Measurements from ENCODE around the gene SAMD14.

SAMD14 gene

DNA sequence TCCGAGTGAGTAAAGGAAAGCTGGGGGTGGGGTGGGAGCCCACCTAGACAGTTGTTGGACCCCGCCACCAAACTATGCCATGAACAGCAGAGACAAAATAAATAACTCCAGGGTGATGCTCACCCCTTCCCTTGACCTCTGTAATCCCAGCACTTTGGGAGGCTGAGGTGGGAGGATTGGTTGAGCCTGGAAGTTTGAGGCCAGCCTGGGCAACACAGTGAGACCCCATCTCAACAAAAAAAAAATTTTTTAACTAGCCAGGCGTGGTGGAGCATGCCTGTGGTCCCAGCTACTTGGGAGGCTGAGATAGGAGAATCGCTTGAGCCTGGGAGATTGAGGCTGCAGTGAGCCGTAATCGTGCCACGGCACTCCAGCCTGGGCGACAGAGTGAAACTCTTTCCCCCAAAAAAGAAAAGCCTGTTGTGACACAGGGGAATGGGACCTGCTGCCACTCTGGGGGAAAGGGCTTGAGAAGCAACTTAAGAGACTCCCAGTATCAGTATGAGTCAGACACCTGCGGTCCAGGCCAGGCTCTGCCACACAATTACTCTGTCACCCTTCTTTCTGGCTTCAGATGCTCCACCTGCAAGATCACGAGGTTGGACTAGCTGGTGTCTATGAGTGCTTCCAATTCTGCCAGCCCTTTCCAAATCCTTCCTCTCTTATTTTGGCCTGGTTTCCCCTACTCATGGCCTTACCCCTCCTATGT lies 40.9 kb upstream of the SAMD14 start:
- H3K4me2 ChIP-seq (ENCODE audit: low read length, poor library complexity, severe bottlenecking), result no peak overlapping the region
- H3K14ac ChIP-seq (ENCODE audit: low read length in 2 of 2), result no peak overlapping the region
- H3K4me3 ChIP-seq (ENCODE audit: insufficient read depth in 1 of 2, low read depth in 1 of 2, low read length in 2 of 2), result no peak overlapping the region
- no peak overlapping the region for H3K23ac ChIP-seq (ENCODE audit: low read length in 2 of 2)
- H3K4ac ChIP-seq (ENCODE audit: low read depth in 1 of 2, low read length in 2 of 2), result no peak overlapping the region
- H3K36me3 ChIP-seq (ENCODE audit: control insufficient read depth in 1 of 2, insufficient read depth in 2 of 2, low read depth in 1 of 2, low read length in 2 of 2), result peaks cover 0 to 7% of the 10 kb centered on the region in 2 experiments
- no peak overlapping the region for H2BK12ac ChIP-seq (ENCODE audit: low read length in 2 of 2)
- no peak overlapping the region for H4K91ac ChIP-seq (ENCODE audit: low read length)
- WGBS, result 80% methylated on average over 8 of the region's 10 CpGs
- no peak overlapping the region for H3K27ac ChIP-seq (ENCODE audit: low read length, poor library complexity, severe bottlenecking)
- H3K9ac ChIP-seq (ENCODE audit: low read length), result no peak overlapping the region
- no peak overlapping the region for H4K8ac ChIP-seq (ENCODE audit: low read length)
- no peaks in the 10 kb centered on the region for H3K27me3 ChIP-seq (ENCODE audit: control insufficient read depth in 1 of 2, insufficient read depth in 1 of 2, low read length in 2 of 2)
- no peak overlapping the region for H2BK15ac ChIP-seq (ENCODE audit: low read depth, poor library complexity, severe bottlenecking)
- no peak for DNase-seq
- no peak overlapping the region for H2BK120ac ChIP-seq (ENCODE audit: low read depth, low read length)
- no peak overlapping the region for H2AFZ ChIP-seq (ENCODE audit: low read depth, low read length)
- peaks cover 36% of the 10 kb centered on the region for H3K4me1 ChIP-seq (ENCODE audit: control insufficient read depth, insufficient read depth, low read depth, low read length)
- peaks cover 5% of the 10 kb centered on the region for H3K79me1 ChIP-seq (replicated peaks; ENCODE audit: low read length, poor library complexity, severe bottlenecking)
- no peak overlapping the region for H3K18ac ChIP-seq (ENCODE audit: low read depth in 1 of 2, low read length in 2 of 2)
- no peaks in the 10 kb centered on the region for H3K9me3 ChIP-seq (ENCODE audit: control insufficient read depth, low read length)
- H2AK5ac ChIP-seq (ENCODE audit: low read length, severe bottlenecking), result peak overlapping the region; percentile 82
- H2BK5ac ChIP-seq (ENCODE audit: low read depth, low read length, poor library complexity, severe bottlenecking), result no peak overlapping the region

DNA sequence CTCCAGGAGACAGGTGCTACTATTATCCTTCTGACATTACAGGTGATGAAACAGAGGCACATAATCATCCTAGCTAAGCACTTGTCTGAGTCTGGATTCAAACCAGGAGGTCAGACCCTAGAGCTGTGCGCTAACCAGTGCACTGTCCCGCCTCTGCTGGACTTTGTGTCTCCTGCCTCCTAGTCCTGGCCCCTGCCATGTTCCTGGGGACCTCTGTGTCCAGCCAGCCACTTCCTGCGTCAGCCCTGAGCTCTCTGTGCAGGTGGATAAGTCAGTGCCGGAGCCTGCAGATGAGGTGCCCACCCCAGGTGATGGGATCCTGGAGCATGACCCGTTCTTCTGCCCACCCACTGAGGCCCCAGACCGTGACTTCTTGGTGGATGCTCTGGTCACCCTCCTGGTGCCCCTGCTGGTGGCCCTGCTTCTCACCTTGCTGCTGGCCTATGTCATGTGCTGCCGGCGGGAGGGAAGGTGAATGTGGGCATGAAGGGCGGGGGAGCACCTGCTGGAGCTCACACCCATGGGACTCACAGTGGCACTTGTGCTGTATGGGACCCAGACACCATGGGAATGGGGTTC lies 40.0 kb upstream of the SAMD14 start:
- Histone ChIP-seq H3K4me1 (ENCODE audit: control insufficient read depth, insufficient read depth, low read depth, low read length) (peaks cover 27% of the 10 kb centered on the region), H3K9me3 (ENCODE audit: control insufficient read depth, low read length) (no peaks in the 10 kb centered on the region), H2AK5ac (ENCODE audit: low read length, severe bottlenecking) (peak overlapping the region; percentile 82), H3K4me2 (ENCODE audit: low read length, poor library complexity, severe bottlenecking) (no peak overlapping the region), H3K9ac (ENCODE audit: low read length) (no peak overlapping the region), H3K23ac (ENCODE audit: low read length in 2 of 2) (no peak overlapping the region), H2BK120ac (ENCODE audit: low read depth, low read length) (no peak overlapping the region), H2BK15ac (ENCODE audit: low read depth, poor library complexity, severe bottlenecking) (no peak overlapping the region), H3K36me3 (ENCODE audit: control insufficient read depth in 1 of 2, insufficient read depth in 2 of 2, low read depth in 1 of 2, low read length in 2 of 2) (peaks cover 0 to 4% of the 10 kb centered on the region in 2 experiments), H3K4me3 (ENCODE audit: insufficient read depth in 1 of 2, low read depth in 1 of 2, low read length in 2 of 2) (no peak overlapping the region), H2BK5ac (ENCODE audit: low read depth, low read length, poor library complexity, severe bottlenecking) (no peak overlapping the region), H3K4ac (ENCODE audit: low read depth in 1 of 2, low read length in 2 of 2) (no peak overlapping the region), H3K27ac (ENCODE audit: low read length, poor library complexity, severe bottlenecking) (no peak overlapping the region), H2BK12ac (ENCODE audit: low read length in 2 of 2) (peak overlapping the region in 1 of 2 experiments; percentile 59), H3K18ac (ENCODE audit: low read depth in 1 of 2, low read length in 2 of 2) (no peak overlapping the region), H4K8ac (ENCODE audit: low read length) (no peak overlapping the region), H3K79me1 (replicated peaks; ENCODE audit: low read length, poor library complexity, severe bottlenecking) (peaks cover 5% of the 10 kb centered on the region), H4K91ac (ENCODE audit: low read length) (no peak overlapping the region), H2AFZ (ENCODE audit: low read depth, low read length) (no peak overlapping the region), H3K27me3 (ENCODE audit: control insufficient read depth in 1 of 2, insufficient read depth in 1 of 2, low read length in 2 of 2) (no peaks in the 10 kb centered on the region), H3K14ac (ENCODE audit: low read length in 2 of 2) (peak overlapping the region in 1 of 2 experiments; percentile 62)
- no peak for DNase-seq
- WGBS, result 86% methylated on average over 9 of the region's 9 CpGs

DNA sequence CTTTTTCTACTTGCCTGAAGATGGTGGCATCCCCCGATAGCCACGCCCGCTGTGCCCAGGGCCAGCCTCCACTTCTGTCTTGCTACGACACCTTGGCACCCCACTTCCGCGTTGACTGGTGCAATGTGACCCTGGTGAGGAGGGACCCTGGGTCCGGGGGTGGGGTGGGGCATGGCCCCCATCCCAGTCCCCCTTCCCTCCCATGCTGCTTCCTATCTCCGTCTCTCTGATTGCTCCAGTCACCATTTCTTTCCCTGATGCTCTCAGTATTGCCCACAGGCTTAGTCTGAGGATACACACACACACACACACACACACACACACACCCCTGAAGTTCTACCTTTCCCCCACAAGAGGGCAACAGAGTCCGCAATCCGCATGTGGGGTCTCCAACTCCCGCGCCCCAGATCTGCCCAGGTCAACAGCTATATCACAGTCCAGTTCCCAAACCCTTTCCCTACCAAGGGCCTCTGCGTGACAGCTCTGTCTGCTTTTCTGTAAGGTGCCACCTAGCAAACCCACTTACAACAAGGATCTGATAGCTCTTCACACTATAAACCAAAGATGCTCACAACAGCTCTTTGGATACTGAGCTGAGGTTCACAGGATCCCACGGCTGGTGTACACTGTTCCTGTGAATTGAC lies 39.3 kb upstream of the SAMD14 start:
- peak overlapping the region in 1 of 2 experiments; percentile 12 for H3K14ac ChIP-seq (ENCODE audit: low read length in 2 of 2)
- H2BK15ac ChIP-seq (ENCODE audit: low read depth, poor library complexity, severe bottlenecking), result no peak overlapping the region
- no peak overlapping the region for H2BK120ac ChIP-seq (ENCODE audit: low read depth, low read length)
- H3K79me1 ChIP-seq (replicated peaks; ENCODE audit: low read length, poor library complexity, severe bottlenecking), result peaks cover 3% of the 10 kb centered on the region
- H4K8ac ChIP-seq (ENCODE audit: low read length), result no peak overlapping the region
- no peaks in the 10 kb centered on the region for H3K9me3 ChIP-seq (ENCODE audit: control insufficient read depth, low read length)
- peak overlapping the region; percentile 20 for H2AK5ac ChIP-seq (ENCODE audit: low read length, severe bottlenecking)
- H3K4me2 ChIP-seq (ENCODE audit: low read length, poor library complexity, severe bottlenecking), result no peak overlapping the region
- peak overlapping the region in 1 of 2 experiments; percentile 51 for H2BK12ac ChIP-seq (ENCODE audit: low read length in 2 of 2)
- no peak overlapping the region for H3K9ac ChIP-seq (ENCODE audit: low read length)
- H3K27ac ChIP-seq (ENCODE audit: low read length, poor library complexity, severe bottlenecking), result no peak overlapping the region
- no peak overlapping the region for H2BK5ac ChIP-seq (ENCODE audit: low read depth, low read length, poor library complexity, severe bottlenecking)
- peaks cover 0 to 4% of the 10 kb centered on the region in 2 experiments for H3K36me3 ChIP-seq (ENCODE audit: control insufficient read depth in 1 of 2, insufficient read depth in 2 of 2, low read depth in 1 of 2, low read length in 2 of 2)
- no peak overlapping the region for H2AFZ ChIP-seq (ENCODE audit: low read depth, low read length)
- WGBS, result 46% methylated on average over 14 of the region's 14 CpGs
- H3K27me3 ChIP-seq (ENCODE audit: control insufficient read depth in 1 of 2, insufficient read depth in 1 of 2, low read length in 2 of 2), result no peaks in the 10 kb centered on the region
- H4K91ac ChIP-seq (ENCODE audit: low read length), result peak overlapping the region; percentile 28
- H3K4me3 ChIP-seq (ENCODE audit: insufficient read depth in 1 of 2, low read depth in 1 of 2, low read length in 2 of 2), result no peak overlapping the region
- peak; percentile 84 for DNase-seq
- no peak overlapping the region for H3K18ac ChIP-seq (ENCODE audit: low read depth in 1 of 2, low read length in 2 of 2)
- no peak overlapping the region for H3K4ac ChIP-seq (ENCODE audit: low read depth in 1 of 2, low read length in 2 of 2)
- H3K23ac ChIP-seq (ENCODE audit: low read length in 2 of 2), result no peak overlapping the region
- peaks cover 25% of the 10 kb centered on the region for H3K4me1 ChIP-seq (ENCODE audit: control insufficient read depth, insufficient read depth, low read depth, low read length)

GRCh38 chr17:50168319-50168718 lies 38.4 kb upstream of the SAMD14 start:
- no peak for DNase-seq
- H3K4ac ChIP-seq (ENCODE audit: low read depth in 1 of 2, low read length in 2 of 2), result no peak overlapping the region
- H3K4me3 ChIP-seq (ENCODE audit: insufficient read depth in 1 of 2, low read depth in 1 of 2, low read length in 2 of 2), result peak overlapping the region in 1 of 2 experiments; percentile 3
- peak overlapping the region; percentile 41 for H2BK15ac ChIP-seq (ENCODE audit: low read depth, poor library complexity, severe bottlenecking)
- H3K4me2 ChIP-seq (ENCODE audit: low read length, poor library complexity, severe bottlenecking), result no peak overlapping the region
- H3K9me3 ChIP-seq (ENCODE audit: control insufficient read depth, low read length), result no peaks in the 10 kb centered on the region
- H3K79me1 ChIP-seq (replicated peaks; ENCODE audit: low read length, poor library complexity, severe bottlenecking), result peaks cover 3% of the 10 kb centered on the region
- H3K18ac ChIP-seq (ENCODE audit: low read depth in 1 of 2, low read length in 2 of 2), result no peak overlapping the region
- no peak overlapping the region for H2BK12ac ChIP-seq (ENCODE audit: low read length in 2 of 2)
- H2AFZ ChIP-seq (ENCODE audit: low read depth, low read length), result no peak overlapping the region
- H2BK5ac ChIP-seq (ENCODE audit: low read depth, low read length, poor library complexity, severe bottlenecking), result no peak overlapping the region
- H3K36me3 ChIP-seq (ENCODE audit: control insufficient read depth in 1 of 2, insufficient read depth in 2 of 2, low read depth in 1 of 2, low read length in 2 of 2), result peaks cover 0 to 4% of the 10 kb centered on the region in 2 experiments
- no peak overlapping the region for H4K91ac ChIP-seq (ENCODE audit: low read length)
- H3K4me1 ChIP-seq (ENCODE audit: control insufficient read depth, insufficient read depth, low read depth, low read length), result peaks cover 19% of the 10 kb centered on the region
- 88% methylated on average over 13 of the region's 13 CpGs for WGBS
- no peak overlapping the region for H3K9ac ChIP-seq (ENCODE audit: low read length)
- no peak overlapping the region for H4K8ac ChIP-seq (ENCODE audit: low read length)
- no peaks in the 10 kb centered on the region for H3K27me3 ChIP-seq (ENCODE audit: control insufficient read depth in 1 of 2, insufficient read depth in 1 of 2, low read length in 2 of 2)
- H3K23ac ChIP-seq (ENCODE audit: low read length in 2 of 2), result no peak overlapping the region
- no peak overlapping the region for H3K14ac ChIP-seq (ENCODE audit: low read length in 2 of 2)
- no peak overlapping the region for H2BK120ac ChIP-seq (ENCODE audit: low read depth, low read length)
- peak overlapping the region; percentile 40 for H2AK5ac ChIP-seq (ENCODE audit: low read length, severe bottlenecking)
- H3K27ac ChIP-seq (ENCODE audit: low read length, poor library complexity, severe bottlenecking), result no peak overlapping the region

All from mesenchymal stem cell (in vitro differentiated cells and primary cell).